HS-5 (cell line): Measurements from ENCODE around the gene ANKLE2.

Experiments
- DNase-seq: peaks from one replicate; pipeline ENCODE4 v3.0.0-alpha.2; 2012; ENCODE audit warnings: low read depth

ANKLE2 gene

DNA sequence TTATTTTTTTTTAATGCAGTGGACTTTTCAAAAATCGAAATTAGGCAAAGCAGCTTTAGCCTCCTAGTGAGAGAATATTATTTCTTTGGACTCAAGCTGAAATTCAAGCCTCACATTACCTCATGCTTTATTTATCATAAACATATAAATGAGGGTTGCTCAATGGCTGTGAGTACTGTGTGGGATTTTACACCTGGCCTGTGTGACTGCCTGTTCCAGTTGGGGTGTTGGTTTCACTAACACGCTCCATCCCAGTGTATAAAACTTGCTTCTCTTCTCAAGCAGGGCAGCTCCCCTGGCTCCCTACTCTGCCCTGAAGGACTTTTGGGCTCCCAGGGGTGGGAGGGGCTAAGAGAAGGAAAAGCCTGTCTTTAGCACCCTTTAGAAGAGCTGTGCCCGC is 15.0 kb downstream of the ANKLE2 start:
- DNase-seq: no peak

DNA sequence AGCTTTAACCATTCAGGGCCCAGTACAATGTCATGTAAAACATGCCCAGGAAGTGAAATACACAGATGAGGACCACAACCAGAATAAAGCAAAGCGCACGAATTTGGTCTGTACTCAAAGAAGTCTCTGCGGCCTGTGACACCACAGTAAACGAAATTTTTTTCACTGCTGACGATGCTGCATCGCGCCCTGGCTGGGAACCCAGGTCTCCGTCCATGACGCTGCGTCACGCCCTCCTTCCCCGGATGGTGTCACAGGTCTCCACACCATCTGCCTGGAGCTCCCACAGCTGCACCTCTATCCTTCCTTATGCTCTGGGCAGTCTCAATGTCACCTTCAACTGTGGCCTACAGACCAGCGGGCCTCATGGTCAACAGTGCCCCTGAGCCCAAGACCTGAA is 17.8 kb downstream of the ANKLE2 start:
- DNase-seq: no peak

DNA sequence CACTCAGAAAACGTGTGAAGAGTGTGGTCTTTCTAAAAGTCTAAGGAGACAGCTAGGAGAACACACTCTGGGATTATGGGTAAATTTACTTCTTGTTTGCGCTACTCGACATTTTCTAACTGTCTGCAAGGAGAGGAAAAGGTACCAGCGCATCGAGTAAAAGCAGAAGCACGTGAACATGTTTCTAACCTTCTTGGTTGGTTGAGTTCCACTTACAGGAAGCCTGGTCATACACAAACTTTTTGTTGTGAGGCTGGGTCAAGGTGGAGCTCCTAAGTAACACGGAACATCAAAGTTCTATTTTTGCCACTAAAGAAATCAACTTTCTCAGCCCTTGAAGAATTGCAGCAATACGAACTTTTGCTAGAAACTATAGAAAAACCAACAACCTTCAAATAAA is 20.0 kb downstream of the ANKLE2 start:
- DNase-seq: no peak

DNA sequence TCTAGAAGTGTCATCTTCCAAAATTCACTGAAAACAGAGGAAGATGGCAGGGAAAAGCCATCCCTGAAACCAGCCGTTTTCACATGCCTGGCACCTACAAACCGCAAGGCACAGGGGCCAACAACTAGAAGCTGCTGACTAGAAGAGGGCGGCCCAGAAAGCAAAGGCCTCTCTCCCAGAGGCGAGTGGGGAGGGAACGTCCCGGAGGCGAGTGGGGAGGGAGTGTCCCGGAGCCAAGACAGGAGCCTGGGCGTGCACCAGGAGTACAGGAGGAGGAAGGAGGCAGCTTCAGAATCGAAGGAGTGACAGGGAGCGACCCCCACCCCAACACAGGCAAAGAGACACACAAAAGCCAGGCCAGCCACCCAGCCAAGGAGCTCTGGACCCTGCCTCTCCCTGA is 21.0 kb downstream of the ANKLE2 start:
- no peak for DNase-seq

DNA sequence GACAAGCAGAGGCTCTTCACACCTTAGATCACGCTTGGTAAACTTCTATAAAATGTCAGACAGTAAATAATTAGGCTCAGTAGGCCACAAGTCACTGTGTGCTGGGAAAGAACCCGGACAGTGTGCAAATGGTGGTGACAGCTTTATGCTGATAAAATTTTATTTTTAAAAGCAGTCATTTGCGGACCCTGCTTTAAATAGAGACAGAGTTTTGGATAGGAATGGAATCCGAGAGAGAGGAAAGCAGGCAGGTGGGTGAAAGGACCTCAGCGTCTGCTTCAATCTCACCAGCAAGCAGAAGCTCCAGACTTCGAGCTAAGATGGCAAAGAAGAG is 21.4 kb downstream of the ANKLE2 start:
- DNase-seq: no peak

DNA sequence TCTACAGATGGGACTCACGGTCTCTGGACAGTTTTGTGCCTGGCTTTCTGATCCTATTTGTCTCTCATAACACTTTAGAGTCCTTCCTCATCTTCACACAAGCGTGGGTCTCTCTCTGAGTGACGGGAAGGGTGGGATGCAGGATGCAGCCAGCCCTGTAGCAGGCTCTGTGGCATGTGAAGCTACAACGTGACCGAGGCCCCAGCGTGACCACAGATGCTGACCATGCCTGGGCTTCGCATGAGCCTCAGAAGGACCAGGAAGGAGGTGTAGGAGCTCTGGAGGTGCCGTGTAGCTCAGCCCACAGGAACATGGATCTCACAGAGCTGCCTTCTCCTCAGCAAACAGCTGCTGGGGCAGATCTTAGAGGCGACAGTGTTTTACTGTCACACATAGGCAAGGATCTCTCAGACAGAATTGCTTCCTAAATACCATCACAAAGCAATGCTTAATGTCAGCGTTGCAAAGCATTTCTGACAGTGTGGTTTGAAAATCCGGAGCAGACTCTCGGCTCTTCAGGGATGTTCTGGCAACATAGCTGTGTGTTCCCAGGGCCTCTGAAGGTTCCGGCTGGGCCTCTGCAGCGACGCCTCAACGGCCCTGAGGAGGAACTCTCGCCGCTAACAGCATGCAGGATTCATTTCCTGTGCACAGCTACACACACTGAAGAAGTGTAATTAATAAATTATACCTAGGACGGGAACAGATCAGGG is 21.9 kb downstream of the ANKLE2 start:
- DNase-seq: no peak

DNA sequence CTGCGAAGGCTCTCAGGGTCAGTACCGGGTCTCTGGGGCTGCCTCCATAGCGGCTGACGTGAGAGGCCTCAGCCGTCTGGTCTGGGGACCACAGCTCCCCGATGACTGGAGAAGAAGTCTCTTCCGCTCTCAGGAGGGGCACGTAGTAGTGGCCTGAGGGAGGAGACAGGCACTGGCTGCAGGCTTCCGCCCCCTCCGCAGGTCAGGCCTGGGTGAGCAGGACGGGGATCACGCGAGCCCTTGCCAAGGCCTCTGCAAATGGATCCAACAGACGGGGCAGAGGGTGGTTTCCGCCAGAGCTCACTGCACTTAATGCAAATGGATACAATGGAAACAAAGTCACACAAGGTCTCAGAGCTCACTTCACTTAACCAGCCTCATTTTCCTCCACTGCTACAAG is 24.7 kb downstream of the ANKLE2 start:
- DNase-seq: no peak

DNA sequence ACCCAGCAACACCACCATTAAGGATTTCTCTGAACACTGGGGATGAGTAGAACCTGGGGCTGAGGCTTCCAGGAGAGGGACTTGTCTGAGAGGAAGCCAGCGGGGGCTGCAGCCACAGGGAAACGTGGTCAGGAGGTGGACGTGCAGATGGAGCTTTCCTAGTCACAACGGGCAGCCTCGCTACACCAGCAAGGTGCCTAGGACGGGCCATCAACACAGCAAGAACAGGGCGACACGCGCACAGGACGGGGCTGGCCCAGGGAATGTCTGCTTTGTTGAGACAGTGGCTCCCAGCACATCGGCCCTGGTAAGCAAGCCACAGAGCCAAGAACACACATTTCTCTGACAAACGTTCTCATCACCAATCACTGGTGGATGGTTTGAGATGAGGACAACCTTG is 25.3 kb downstream of the ANKLE2 start:
- DNase-seq: no peak

DNA sequence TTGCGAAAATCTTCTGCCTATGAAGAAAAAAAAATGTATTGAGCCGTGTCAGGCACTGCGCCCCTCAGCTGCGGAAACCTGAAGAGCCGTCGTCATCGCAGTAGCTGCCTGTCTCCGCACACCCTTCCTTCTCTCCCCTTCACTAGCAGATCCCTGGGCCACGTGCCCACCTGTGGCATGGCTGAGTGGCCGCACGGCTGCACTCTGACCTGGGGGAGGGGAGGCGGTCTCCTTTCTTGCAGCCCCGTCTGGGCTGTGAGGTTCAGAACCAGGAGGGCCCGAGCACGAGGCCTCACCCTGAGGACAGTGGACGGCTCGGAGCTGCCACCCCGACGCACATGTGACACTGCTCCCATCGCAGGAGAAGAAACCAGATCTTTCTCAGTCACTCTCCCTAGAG is 26.1 kb downstream of the ANKLE2 start:
- DNase-seq: no peak

DNA sequence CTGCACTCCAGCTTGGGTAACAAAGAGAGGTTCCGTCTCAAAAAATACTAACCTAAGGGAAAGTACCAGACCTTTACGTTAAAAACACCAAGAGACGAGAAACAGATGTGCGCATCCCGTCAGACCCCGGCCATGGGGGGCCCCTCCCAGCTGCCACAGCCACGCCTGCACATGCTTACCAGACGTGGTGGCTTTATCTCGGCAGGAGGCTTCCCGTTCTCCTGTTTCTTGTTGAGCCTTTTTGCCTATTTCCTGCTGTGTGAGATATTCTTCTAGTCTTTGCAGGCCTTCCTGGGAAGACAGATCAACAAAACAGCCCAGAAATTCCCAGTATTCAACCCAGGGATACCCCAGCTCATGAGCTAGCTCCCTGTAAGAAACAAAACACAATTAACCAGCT is 27.4 kb downstream of the ANKLE2 start:
- DNase-seq: no peak

DNA sequence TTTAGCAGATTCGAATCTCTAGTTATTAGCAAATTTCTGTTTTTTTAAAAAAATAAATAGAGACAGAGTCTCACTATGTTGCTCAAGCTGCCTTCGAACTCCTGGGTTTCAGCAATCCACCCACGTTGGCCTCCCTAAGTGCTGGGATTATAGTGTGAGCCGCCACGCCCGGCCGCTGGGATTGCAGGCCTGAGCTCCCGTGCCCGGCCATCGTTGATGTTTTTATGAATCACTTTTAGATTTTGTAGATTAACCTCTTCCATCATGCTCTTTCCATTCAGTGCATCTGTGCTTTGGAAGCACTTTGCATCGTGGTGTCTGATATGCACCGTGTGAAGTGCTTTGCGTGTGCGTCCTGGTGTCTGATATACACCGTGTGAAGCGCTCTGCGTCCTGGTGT is 30.1 kb downstream of the ANKLE2 start:
- no peak for DNase-seq

DNA sequence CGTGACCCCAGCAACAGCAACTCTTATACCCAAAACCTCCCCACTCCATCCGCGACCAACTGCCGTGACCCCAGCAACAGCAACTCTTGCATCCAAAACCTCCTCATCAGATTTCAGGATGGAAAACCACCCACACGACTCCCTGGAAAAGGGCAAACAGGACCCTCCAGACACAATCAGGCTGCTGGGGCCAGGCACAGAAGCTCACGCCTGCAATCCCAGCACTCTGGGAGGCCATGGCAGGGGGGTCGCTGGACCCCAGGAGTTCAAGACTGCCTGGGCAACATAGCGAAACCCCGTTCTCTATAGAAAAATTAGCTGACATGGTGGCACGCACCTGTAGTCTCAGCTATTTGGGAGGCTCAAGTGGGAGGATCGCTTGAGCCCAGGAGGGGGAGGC is 31.3 kb downstream of the ANKLE2 start:
- no peak for DNase-seq

DNA sequence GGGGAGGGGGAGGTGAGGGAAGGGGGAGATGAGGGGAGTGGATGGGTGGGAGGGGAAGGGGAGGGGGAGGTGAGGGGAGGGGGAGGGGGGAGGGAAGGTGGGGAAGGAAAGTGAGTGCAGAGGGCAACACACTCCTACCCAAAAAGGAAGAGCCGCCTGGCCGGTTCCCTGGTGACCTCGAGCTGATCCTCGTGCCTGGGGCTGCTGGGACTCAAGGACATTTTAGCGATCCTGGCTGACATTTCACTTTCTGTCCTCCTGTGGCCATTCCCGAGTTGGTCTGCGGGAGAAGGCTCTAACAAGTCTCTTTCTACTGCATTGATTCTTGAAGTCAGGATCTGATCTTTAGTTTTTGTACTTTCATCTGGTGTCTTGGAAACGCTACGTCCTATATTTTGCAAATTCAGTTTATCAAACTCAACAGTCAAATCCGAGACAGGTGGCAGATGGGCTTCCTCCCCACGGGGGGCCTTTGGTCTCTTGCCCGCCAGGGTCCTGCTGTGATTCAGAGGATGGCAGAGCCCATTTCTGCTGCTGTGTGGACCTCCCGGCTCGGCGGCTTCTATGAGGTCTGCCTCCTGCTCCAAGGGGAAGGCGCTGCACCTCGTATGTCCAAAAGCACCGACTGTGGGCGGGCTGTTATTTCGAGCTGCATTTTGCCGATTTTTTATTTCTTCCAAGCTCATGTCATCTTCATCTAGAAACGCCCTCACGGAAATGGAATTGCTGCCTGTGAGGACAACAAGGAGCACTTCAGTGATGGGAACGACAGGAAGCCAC is 31.9 kb downstream of the ANKLE2 start:
- DNase-seq: no peak

DNA sequence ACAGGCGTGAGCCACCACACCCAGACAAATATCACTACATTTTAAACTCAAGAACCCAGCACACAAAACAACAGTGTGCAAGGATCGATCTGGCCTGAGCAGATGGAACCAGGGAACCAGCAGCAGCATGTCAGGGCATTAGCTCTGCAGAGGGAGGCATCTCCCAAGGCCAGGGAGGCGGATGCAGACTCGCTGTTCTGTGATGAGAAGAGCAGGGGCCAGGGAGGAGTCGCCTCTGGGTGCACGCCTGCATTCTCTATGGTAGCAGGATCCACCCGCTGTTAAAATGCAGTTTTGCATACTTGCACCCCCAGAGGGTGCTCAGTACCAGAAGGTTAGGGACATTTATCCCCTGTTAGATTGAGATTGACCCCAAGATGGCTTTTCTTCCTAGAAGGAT is 33.1 kb downstream of the ANKLE2 start:
- DNase-seq: no peak

DNA sequence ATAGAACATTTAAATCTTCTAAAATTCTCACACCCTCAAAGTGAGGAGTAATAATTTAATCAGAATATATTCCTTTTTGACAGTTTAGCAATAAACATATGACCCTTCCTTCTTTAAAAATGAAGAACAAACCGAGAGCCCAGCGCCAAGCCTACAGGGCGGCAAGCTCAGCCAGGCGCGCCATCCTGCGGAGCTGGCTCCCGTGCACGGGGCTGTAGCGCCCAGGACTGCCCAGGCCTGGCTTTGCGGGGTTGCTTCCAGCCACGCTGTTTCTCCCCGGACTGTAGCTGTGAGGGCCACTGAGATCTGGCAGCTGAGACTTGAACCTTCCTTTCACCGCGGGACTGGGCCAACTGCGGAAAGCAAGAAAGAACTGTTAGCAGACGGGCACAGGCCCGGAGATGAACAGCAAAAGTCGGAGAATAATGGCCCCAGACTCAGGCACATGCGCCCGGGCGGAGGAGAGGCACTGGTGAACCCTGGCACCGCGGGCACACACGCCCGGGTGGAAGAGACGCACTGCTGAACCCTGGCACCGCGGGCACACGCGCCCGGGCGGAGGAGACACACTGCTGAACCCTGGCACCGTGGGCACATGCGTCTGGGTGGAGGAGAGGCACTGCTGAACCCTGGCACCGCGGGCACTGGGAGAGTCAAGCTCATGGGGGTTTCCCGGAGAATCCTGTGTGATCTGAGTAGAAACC is 34.4 kb downstream of the ANKLE2 start:
- no peak for DNase-seq

DNA sequence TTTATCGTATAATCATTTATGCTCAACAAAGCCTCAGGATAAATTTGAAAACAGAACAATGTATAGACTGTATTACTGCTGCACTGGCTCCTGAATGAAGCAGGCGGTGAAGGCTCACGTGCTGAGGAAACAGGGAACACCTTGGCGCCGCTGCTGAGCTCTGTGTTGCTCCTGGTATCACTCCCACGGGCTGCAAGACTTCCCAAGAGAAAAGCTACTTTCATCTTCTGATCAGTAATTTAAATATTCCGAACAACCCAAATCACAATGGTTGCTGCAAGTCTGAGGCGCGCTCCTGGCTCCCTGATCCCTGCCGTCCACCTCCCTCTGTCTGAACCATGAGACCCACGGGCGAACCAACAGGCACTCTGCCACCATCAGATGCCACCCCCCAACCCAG is 35.2 kb downstream of the ANKLE2 start:
- DNase-seq: no peak

DNA sequence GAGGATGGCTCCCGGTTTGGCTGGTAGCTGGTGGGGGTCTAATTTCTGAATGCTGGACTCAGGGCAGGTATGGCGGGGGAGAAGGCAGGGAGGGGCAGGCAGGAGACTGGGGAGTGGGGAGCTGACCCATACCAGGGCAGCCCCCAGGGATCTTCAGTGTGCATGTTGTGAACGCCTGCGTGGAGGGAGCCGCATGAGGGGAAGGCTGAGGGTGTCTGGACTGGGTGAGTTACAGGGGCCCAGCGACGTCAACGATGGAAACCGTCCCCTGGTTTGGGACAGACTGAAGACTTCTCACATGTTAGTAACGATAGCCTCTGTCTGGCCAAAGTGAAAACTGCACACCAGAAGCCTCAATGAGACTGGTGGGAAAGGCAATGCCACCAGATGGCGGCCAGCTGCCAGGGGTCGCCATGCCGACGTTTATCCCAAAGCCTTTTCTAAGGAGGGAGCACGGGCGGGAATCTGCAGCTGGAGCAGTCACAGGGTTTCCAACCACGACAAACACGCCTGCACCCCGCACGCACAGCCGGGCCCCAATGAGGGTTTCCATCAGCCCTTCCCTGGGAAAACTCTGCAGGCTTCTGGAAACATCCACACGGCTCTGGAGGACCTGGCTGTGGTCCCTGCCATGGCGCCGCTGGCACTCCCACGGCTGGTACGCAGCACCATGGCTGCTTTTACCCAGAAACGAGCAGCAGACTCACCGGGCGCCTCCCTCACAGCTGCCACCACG is 37.0 kb downstream of the ANKLE2 start:
- no peak for DNase-seq

DNA sequence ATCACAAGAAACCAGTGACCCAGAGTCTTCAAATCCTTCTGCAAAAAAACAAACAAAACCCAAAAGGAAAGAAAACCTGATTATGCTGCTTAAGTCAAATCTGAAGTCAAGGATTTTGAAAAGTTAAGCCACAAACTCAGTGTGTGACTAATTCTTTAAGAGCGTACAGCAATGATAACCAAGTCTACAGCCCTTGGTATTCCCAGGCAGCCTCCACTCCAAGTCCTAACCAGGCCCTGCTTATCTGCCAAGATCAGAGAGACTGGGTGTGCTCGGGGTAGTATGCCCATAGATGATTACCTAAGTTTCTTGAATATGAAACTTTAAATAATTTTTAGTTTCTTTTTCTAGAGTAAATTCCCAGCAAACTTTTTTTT is 37.9 kb downstream of the ANKLE2 start:
- DNase-seq: no peak

DNA sequence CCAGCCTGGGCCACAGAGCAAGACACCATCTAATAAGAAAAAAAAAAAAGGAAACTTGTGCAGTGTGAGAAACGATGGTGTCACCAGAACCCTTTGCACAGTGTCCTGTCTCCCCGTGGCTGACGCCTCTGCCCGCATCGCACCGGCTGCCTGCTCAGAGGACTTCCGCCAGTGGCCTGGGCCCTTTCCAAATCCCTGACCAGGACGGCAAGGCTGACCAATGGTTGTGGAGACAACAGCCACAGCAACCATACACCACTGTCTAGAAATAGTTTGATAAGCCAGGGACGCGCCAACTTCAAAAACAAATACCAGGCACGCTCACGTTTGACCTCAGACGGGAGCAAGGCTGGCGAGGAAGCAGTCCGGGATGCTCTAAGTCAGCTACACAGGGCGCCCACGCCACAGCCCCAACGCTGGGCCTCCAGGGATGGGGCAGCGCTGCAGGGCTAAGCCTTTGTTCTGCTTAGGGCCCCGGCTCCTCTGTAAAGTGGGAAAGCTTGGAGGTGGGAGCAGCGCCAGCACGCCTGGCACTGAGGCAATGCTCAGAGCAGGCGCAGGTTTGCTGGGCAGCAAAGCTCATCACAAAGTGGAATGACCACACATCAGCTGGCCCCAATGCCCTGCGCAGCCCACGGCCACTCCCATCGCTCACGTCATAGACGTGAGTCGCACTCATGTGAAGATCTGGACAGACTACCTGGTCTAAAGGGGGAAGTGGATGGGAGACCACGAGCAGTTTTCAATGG is 38.4 kb downstream of the ANKLE2 start:
- DNase-seq: no peak

DNA sequence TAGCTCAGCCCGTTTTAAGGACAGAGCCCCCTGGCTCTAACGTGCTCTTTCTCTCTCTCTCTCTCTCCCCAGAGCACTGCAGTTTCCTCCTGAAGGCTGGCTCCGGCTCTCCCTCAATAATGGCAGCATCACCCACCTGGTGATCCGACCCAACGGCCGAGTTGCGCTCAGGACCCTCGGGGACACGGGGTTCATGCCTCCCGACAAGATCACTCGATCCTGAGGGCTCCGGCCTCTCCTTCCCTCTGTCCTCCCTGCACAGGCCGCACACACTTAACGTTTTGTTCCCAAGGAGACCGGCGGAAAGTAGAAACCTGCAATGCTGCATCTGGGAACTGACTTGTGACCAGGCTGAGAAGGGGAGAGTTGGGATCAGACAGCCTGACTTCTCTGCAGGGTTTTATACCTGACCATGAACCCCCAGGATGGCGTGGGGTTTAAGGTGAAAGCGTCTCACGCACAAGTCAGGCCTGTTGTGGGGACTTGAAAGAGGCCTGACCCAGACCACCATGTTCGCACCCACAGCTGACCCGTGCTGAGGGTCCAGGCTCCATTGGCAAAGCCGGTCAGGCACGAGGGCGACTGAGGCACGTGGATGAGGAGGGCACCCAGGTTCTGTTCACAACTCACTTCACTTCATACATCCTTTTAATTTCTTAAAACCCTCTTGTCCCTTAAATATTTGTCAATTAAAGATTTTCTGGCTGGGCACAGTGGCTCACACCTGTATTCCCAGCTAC is 40.9 kb downstream of the ANKLE2 start:
- no peak for DNase-seq

DNA sequence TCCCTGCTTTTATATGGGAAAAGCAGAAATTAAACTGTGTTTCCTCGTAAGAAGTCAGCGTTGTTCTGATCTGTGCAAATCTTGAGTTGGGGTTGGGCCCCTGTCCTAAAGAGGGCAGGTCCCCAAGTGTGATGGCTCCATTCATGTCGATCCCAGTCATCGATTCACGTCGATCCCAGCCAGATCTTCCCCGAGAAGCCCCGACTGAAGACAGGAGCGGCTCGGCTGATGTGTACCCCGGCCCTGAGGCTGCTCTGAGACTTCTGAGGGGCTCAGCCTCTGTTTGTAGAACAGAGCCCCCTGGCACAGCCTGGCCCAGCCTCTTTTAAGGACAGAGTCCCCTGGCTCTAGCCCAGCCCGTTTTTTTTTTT is 41.7 kb downstream of the ANKLE2 start:
- DNase-seq: no peak
